IMR-90 (cell line): ENCODE data around the gene C1GALT1. TPM values are rescaled to one million over a fixed set of nuclear protein-coding genes. Genes with fewer than 3 reads are reported as not detected.

Experiments
- ATAC-seq: fragments of 200-7000 bp; cut with Tn5 transposase; 2 replicates; pipeline ENCODE4 v1.9.1; 2020; ENCODE audit warnings: low read depth, mild to moderate bottlenecking, moderate library complexity
- BruUV-seq: library from RNA; stranded (reverse); fragments of 400-500 nt; replicated peaks from 2 replicates; lab custom pipeline; 2021; lab: Mats Ljungman, UMichigan
- CTCF ChIA-PET: fragments of 300-600 bp; formaldehyde crosslinking; extraction: SDS; loops from one replicate; lab custom pipeline; 2021; ENCODE audit warnings: antibody characterized with exemption; lab: Yijun Ruan, JAX
- POLR2A ChIA-PET: fragments of 300-600 bp; sonication (Branson Sonifier 250); formaldehyde crosslinking; loops from one replicate; lab custom pipeline; 2022; ENCODE audit warnings: antibody characterized with exemption; ENCODE audit not compliant: unreplicated experiment; lab: Charles Lee
- DNase-seq: peaks from one replicate; pipeline ENCODE4 v3.0.0; 2013
- H2AFZ ChIP-seq: replicated peaks from 2 replicates; pipeline ENCODE3; 2013; ENCODE audit warnings: low read length, mild to moderate bottlenecking; ENCODE audit not compliant: poor library complexity
- H2AK5ac ChIP-seq: 2 replicates; pipeline ENCODE4 v1.6.1; 2013; ENCODE audit warnings: low read depth, low read length, inconsistent platforms
- H2AK9ac ChIP-seq: replicated peaks from 2 replicates; pipeline ENCODE3; 2013; ENCODE audit warnings: mild to moderate bottlenecking, low read depth, low read length, moderate library complexity; ENCODE audit not compliant: poor library complexity
- H2BK120ac ChIP-seq: 2 replicates; pipeline ENCODE4 v1.6.1; 2013; ENCODE audit warnings: low read depth, low read length, inconsistent platforms
- H2BK15ac ChIP-seq: 3 replicates; pipeline ENCODE4 v1.6.1; 2013; ENCODE audit warnings: low read depth, low read length, inconsistent platforms
- H2BK20ac ChIP-seq: 2 replicates; pipeline ENCODE4 v1.6.1; 2013; ENCODE audit warnings: low read depth, mild to moderate bottlenecking, inconsistent platforms, low read length, moderate library complexity
- H2BK5ac ChIP-seq: 2 replicates; pipeline ENCODE4 v1.6.1; 2013; ENCODE audit warnings: mild to moderate bottlenecking, low read depth, low read length, inconsistent platforms; ENCODE audit not compliant: poor library complexity, severe bottlenecking
- H3K14ac ChIP-seq: replicated peaks from 2 replicates; pipeline ENCODE4 v1.6.1; 2013; ENCODE audit warnings: low read depth, low read length, inconsistent platforms
- H3K18ac ChIP-seq: 2 replicates; pipeline ENCODE4 v1.6.1; 2013; ENCODE audit warnings: low read depth, low read length, control low read depth
- H3K23ac ChIP-seq: 2 replicates; pipeline ENCODE4 v1.6.1; 2013; ENCODE audit warnings: low read depth, low read length, inconsistent platforms
- H3K27ac ChIP-seq: 2 replicates; pipeline ENCODE4 v1.5.1; 2013; ENCODE audit warnings: mild to moderate bottlenecking, control low read depth, low read length; ENCODE audit not compliant: insufficient read depth
- H3K27me3 ChIP-seq: 2 replicates; pipeline ENCODE4 v1.6.1; 2013; ENCODE audit warnings: low read length; ENCODE audit not compliant: control insufficient read depth, insufficient read depth
- H3K36me3 ChIP-seq: 2 replicates; pipeline ENCODE4 v1.6.1; 2013; ENCODE audit warnings: low read length, mixed read lengths; ENCODE audit not compliant: control insufficient read depth, insufficient read depth
- H3K4ac ChIP-seq: 2 replicates; pipeline ENCODE4 v1.6.1; 2013; ENCODE audit warnings: low read depth, low read length, inconsistent platforms
- H3K4me1 ChIP-seq: 2 replicates; pipeline ENCODE4 v1.6.1; 2013; ENCODE audit warnings: low read length, mixed read lengths; ENCODE audit not compliant: control insufficient read depth, insufficient read depth
- H3K4me2 ChIP-seq: 2 replicates; pipeline ENCODE4 v1.6.1; 2013; ENCODE audit warnings: low read depth, mild to moderate bottlenecking, control low read depth, low read length, moderate library complexity
- H3K4me3 ChIP-seq: 2 replicates; pipeline ENCODE4 v1.5.1; 2013; ENCODE audit warnings: low read depth, mild to moderate bottlenecking, control low read depth, low read length, moderate library complexity; ENCODE audit not compliant: insufficient read depth
- H3K56ac ChIP-seq: 2 replicates; pipeline ENCODE4 v1.6.1; 2013; ENCODE audit warnings: low read length, inconsistent platforms; ENCODE audit not compliant: insufficient read depth; ENCODE audit errors: extremely low read depth
- H3K79me1 ChIP-seq, 2 experiments: 2 replicates each; pipeline ENCODE4 v1.6.1; 2013; ENCODE audit warnings: low read length in 2 of 2, inconsistent platforms in 1 of 2, low read depth in 1 of 2
- H3K9ac ChIP-seq: 2 replicates; pipeline ENCODE4 v1.6.1; 2013; ENCODE audit warnings: low read depth, low read length, control low read depth
- H3K9me1 ChIP-seq: 2 replicates; pipeline ENCODE4 v1.6.1; 2013; ENCODE audit warnings: low read length, inconsistent platforms; ENCODE audit not compliant: insufficient read depth
- H3K9me3 ChIP-seq: 2 replicates; pipeline ENCODE4 v1.6.1; 2013; ENCODE audit warnings: low read length; ENCODE audit not compliant: control insufficient read depth, insufficient read depth
- H4K20me1 ChIP-seq: 2 replicates; pipeline ENCODE4 v1.6.1; 2013; ENCODE audit warnings: low read length, inconsistent platforms; ENCODE audit not compliant: insufficient read depth
- H4K5ac ChIP-seq: 2 replicates; pipeline ENCODE4 v1.6.1; 2013; ENCODE audit warnings: mild to moderate bottlenecking, low read depth, low read length, control low read depth
- H4K8ac ChIP-seq, 2 experiments: 2 replicates each; pipeline ENCODE4 v1.6.1; 2013; ENCODE audit warnings: low read depth in 2 of 2, low read length in 2 of 2, control low read depth in 1 of 2, inconsistent platforms in 1 of 2
- H4K91ac ChIP-seq: 2 replicates; pipeline ENCODE4 v1.6.1; 2013; ENCODE audit warnings: low read depth, low read length, inconsistent platforms; ENCODE audit not compliant: insufficient read depth
- RCOR1 ChIP-seq: IDR thresholded peaks from 2 replicates; pipeline ENCODE4 v1.6.1; 2012; ENCODE audit warnings: mild to moderate bottlenecking, low read length, improper control_type of control experiment; ENCODE audit not compliant: insufficient replicate concordance
- RFX5 ChIP-seq: IDR thresholded peaks from 2 replicates; pipeline ENCODE4 v1.8.0; 2012; ENCODE audit warnings: low read depth, mild to moderate bottlenecking, low read length, moderate library complexity
- WGBS, 2 experiments: methylation state at CpG; one replicate each; pipeline versions ENCODE4 v1.1.5 to v1.1.7; 2013; ENCODE audit warnings: missing lambda C conversion rate in 2 of 2; ENCODE audit not compliant: insufficient read length in 1 of 2; ENCODE audit errors: extremely low coverage in 2 of 2; 5-methylcytosine and 5-hydroxymethylcytosine counted together
- dilution Hi-C: fragments of 300-500 bp; cut with HindIII; formaldehyde crosslinking; loops from one replicate; pipeline ENCODE4 v1.14.3; 2018; ENCODE audit warnings: low sequenced_read_pairs; ENCODE audit not compliant: unreplicated experiment
- in situ Hi-C: fragments of 300-500 bp; cut with MboI; formaldehyde crosslinking; loops from 3 replicates; pipeline ENCODE4 v1.14.3; 2019; ENCODE audit warnings: low sequenced_read_pairs, inconsistent platforms, mixed read lengths
- intact Hi-C: fragments of 100-400 bp; cut with micrococcal nuclease; formaldehyde crosslinking; loops from 2 replicates; pipeline ENCODE4 v1.10.0; 2022
- polyA plus RNA-seq, 3 experiments: library from polyadenylated mRNA; depleted of rRNA; stranded (reverse); fragments of >200 nt; gene quantifications; 2 replicates each; pipeline ENCODE4 v1.2.3, GENCODE V29; 2012; ENCODE audit warnings: low replicate concordance in 1 of 3
- total RNA-seq: library from RNA; depleted of rRNA; stranded (reverse); fragments of >200 nt; gene quantifications from 2 replicates; pipeline ENCODE4 v1.2.3, GENCODE V29; 2012

Gene C1GALT1
- total and polyA plus RNA-seq, 2 of the 4 experiments (the other 2 are of a cell fraction) = 11.6 to 12.2 TPM

DNA sequence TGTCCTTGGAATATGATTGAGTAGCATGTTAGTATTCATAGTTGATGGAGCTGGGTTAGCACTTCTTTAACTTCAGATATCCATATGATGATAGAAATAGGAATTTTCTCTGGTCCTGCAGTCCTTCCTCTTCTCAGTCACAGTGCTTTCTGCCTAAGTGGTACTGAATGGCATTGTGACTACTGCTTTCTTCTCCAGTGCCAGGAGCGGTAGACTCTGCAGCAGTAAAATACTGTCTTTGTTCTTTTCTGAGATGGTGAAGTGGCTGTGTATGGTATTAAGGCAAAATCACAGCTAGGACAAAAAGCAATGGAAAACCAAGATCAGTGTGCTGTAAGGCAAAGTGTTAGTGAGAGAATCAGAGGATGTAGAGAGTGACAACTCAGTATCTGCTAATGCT is 46.6 kb downstream of the C1GALT1 start:
- peak overlapping the region; percentile 44; the same call in 1 of the 2 replicates for H3K18ac ChIP-seq
- intact Hi-C loops = loop anchor here (2.0 kb wide), 1 partner anchor 14 kb away; no protein-coding TSS in a partner anchor
- no peaks in the 10 kb centered on the region for H3K9me1 ChIP-seq
- ATAC-seq (peak; percentile 48), DNase-seq (no peak)
- no peak overlapping the region for H2BK120ac ChIP-seq
- H2BK15ac ChIP-seq = no peak overlapping the region
- H3K56ac ChIP-seq = no peak overlapping the region
- no peaks in the 10 kb centered on the region for H3K9me3 ChIP-seq
- no peak overlapping the region for H3K9ac ChIP-seq
- H4K91ac ChIP-seq = no peak overlapping the region
- H4K20me1 ChIP-seq = no peaks in the 10 kb centered on the region
- peaks cover 4% of the 10 kb centered on the region for H3K4me1 ChIP-seq
- H2AFZ ChIP-seq = no peak overlapping the region
- H3K14ac ChIP-seq = no peak overlapping the region
- no peaks in the 10 kb centered on the region for H3K27me3 ChIP-seq
- no peak overlapping the region for H4K5ac ChIP-seq
- H3K79me1 ChIP-seq = peaks cover 2 to 8% of the 10 kb centered on the region in 2 experiments; a peak in 1 of 4 replicates
- H2AK5ac ChIP-seq = no peak overlapping the region
- H3K23ac ChIP-seq = no peak overlapping the region
- no peak overlapping the region for H3K27ac ChIP-seq
- H3K4ac ChIP-seq = no peak overlapping the region
- H3K4me2 ChIP-seq = no peak overlapping the region
- H2BK5ac ChIP-seq = no peak overlapping the region
- no peak overlapping the region for H2AK9ac ChIP-seq
- H3K4me3 ChIP-seq = no peak overlapping the region
- H3K36me3 ChIP-seq = no peaks in the 10 kb centered on the region
- BruUV-seq = no TSS peak
- H4K8ac ChIP-seq = no peak overlapping the region
- H2BK20ac ChIP-seq = no peak overlapping the region
- CTCF ChIA-PET = no interaction called here
- dilution Hi-C loops = no loop called here
- WGBS, 2 experiments = no CpG with 5 or more reads among the region's 1 CpG
- no peak for TF ChIP-seq RCOR1
- TF ChIP-seq RFX5 = no peak
- in situ Hi-C loops = no loop called here
- POLR2A ChIA-PET = no interaction called here
